Hepatocyte (in vitro differentiated cells): ENCODE data around the gene PLD1.

Source experiments
- CTCF ChIP-seq: fragments of 200-600 bp; sonication (generic); IDR thresholded peaks from 2 replicates; pipeline ENCODE4 v1.5.1; 2016; ENCODE audit warnings: antibody characterized with exemption, mild to moderate bottlenecking; ENCODE audit not compliant: poor library complexity
- EZH2 ChIP-seq: fragments of 200-600 bp; sonication (generic); IDR thresholded peaks from 2 replicates; pipeline ENCODE4 v1.6.1; 2016; ENCODE audit warnings: antibody characterized with exemption, mild to moderate bottlenecking, borderline replicate concordance
- EZH2phosphoT487 ChIP-seq: fragments of 200-600 bp; sonication (generic); IDR thresholded peaks from one replicate; pipeline ENCODE4 v1.6.1; 2018; ENCODE audit warnings: antibody characterized with exemption, mild to moderate bottlenecking, low read depth, moderate library complexity; ENCODE audit not compliant: unreplicated experiment, severe bottlenecking

- TF ChIP-seq CTCF, result no peak
- no peak for TF ChIP-seq EZH2
- TF ChIP-seq EZH2phosphoT487, result no peak
Observed at GRCh38 chr3:171649911-171650592, 160.2 kb downstream of the PLD1 start.
